Measurements from ENCODE around the gene FHIP1B.

DNA sequence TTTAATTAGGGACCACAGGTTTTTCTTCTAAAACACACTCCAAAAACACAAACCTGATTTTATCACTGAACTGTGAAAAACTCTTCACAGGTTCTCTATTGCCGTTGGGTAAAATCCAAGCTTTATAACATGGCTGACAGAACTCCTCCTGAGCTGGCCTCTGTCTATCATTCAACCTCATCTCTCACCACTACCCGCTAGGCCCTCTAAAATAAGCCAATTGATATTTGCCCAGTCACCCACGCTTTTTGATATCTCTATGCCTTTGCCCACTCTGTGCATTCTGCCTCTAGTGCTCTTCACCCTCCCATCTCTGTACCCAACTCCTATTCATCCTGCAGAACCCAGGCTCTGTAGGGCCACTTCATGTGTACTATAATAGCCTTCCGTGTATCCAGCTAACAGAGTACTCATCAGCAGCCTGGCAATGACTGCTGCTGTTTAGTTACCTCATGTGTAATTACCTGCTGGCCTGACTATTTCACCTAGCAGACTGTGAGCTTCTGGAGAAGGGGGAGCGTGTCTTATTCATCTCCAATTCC lies 3.4 kb upstream of the FHIP1B start:
- TF ChIP-seq CTCF (conservative IDR thresholded peaks at IDR 0.05; ENCODE audit: low read depth, low read length) (no peak), CEBPB (IDR thresholded peaks at IDR 0.05; ENCODE audit: low read depth, low read length) (no peak), RCOR1 (IDR thresholded peaks at IDR 0.05; ENCODE audit: insufficient replicate concordance, low read length) (no peak), ELK1 (IDR thresholded peaks at IDR 0.05; ENCODE audit: borderline replicate concordance, low read depth, low read length) (no peak), RAD21 (IDR thresholded peaks at IDR 0.05; ENCODE audit: low read length) (no peak), NFE2L2 (IDR thresholded peaks at IDR 0.05; ENCODE audit: low read depth, low read length) (no peak)

All from IMR-90 (cell line).